CD4-positive, CD25-positive, alpha-beta regulatory T cell (primary cell): ENCODE results near the gene ASB15. TPM values are rescaled to one million over a fixed set of nuclear protein-coding genes. Genes with fewer than 3 reads are reported as not detected.

ENCODE experiments used
- ATAC-seq, 2 donors: fragments of 150-1000 bp; cut with Tn5 transposase; one replicate each; pipeline ENCODE4 v1.10.0; 2021; ENCODE audit warnings: low read depth in 2 of 2, moderate number of reproducible peaks in 2 of 2, moderate library complexity in 1 of 2
- DNase-seq, 3 donors: peaks; one replicate each; pipeline versions ENCODE4 v3.0.0 to v3.0.0-alpha.2; 2012 to 2022; ENCODE audit warnings: mixed read lengths in 1 of 3
- H3K27ac ChIP-seq: one replicate; pipeline ENCODE4 v1.7.0; 2013; ENCODE audit warnings: mild to moderate bottlenecking, low read length; ENCODE audit not compliant: insufficient read depth, poor library complexity, severe bottlenecking
- H3K27me3 ChIP-seq: one replicate; pipeline ENCODE4 v1.7.0; 2013; ENCODE audit warnings: low read length; ENCODE audit not compliant: control insufficient read depth, insufficient read depth
- H3K36me3 ChIP-seq: one replicate; pipeline ENCODE4 v1.7.0; 2013; ENCODE audit warnings: mild to moderate bottlenecking, low read length, moderate library complexity; ENCODE audit not compliant: control insufficient read depth, insufficient read depth
- H3K4me1 ChIP-seq: 2 replicates; pipeline ENCODE4 v1.7.0; 2013; ENCODE audit warnings: mild to moderate bottlenecking, low read length; ENCODE audit not compliant: insufficient read depth, control insufficient read depth, poor library complexity, severe bottlenecking
- H3K4me3 ChIP-seq: one replicate; pipeline ENCODE4 v1.7.0; 2013; ENCODE audit warnings: low read depth, mild to moderate bottlenecking, low read length, moderate library complexity
- H3K9me3 ChIP-seq, 2 experiments: 1 replicate in 1 of 2; 2 replicates in 1 of 2; pipeline ENCODE4 v1.7.0; 2013; ENCODE audit warnings: low read length in 2 of 2, mild to moderate bottlenecking in 1 of 2, moderate library complexity in 1 of 2; ENCODE audit not compliant: control insufficient read depth in 2 of 2
- H3K27ac Mint-ChIP-seq, 3 donors: one replicate each; pipeline ENCODE4 v1.8.0; 2020 to 2022; ENCODE audit warnings: mild to moderate bottlenecking in 3 of 3, mixed read lengths in 3 of 3, moderate library complexity in 2 of 3
- H3K27me3 Mint-ChIP-seq: one replicate; pipeline ENCODE4 v1.8.0; 2022; ENCODE audit warnings: mild to moderate bottlenecking, mixed read lengths
- H3K36me3 Mint-ChIP-seq: one replicate; pipeline ENCODE4 v1.8.0; 2020; ENCODE audit warnings: mixed read lengths
- H3K4me1 Mint-ChIP-seq, 4 donors: one replicate each; pipeline ENCODE4 v1.8.0; 2020 to 2022; ENCODE audit warnings: mixed read lengths in 4 of 4, mild to moderate bottlenecking in 1 of 4
- H3K4me3 Mint-ChIP-seq, 4 donors: one replicate each; pipeline ENCODE4 v1.8.0; 2020 to 2022; ENCODE audit warnings: mild to moderate bottlenecking in 4 of 4, mixed read lengths in 4 of 4, moderate library complexity in 3 of 4
- H3K9me3 Mint-ChIP-seq, 7 donors: one replicate each; pipeline ENCODE4 v1.8.0; 2020 to 2022; ENCODE audit warnings: mixed read lengths in 7 of 7, mild to moderate bottlenecking in 3 of 7, moderate library complexity in 2 of 7
- polyA plus RNA-seq, 4 donors: library from polyadenylated mRNA; unstranded; fragments of 300-500 nt; fragmentation: Illumina TruSeq; gene quantifications; one replicate each; pipeline ENCODE4 v1.2.3, GENCODE V29; 2021
- total RNA-seq: library from RNA; stranded (reverse); gene quantifications from one replicate; pipeline ENCODE4 v1.2.3, GENCODE V29; 2022

The ASB15 gene
- total and polyA plus RNA-seq, 5 donors from 2014 or later, result 0.14 TPM; not detected in 4

DNA sequence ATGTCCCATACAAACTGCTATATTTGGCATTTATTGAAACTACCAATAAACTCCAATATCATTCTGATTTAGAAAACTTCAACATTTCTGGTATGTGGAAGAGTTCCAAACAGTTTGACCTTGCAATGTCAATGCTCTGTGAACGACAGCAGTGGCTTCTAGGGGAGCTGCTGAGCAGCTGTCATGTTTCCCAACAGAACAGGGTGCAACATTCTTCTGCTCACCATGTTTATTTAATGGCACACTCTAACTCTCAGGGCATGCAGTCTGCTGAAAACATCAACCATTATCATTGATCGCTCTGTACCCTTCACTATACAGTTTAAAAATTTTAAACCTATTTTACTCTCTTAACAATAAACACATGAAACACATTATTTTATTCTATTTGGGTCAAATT, 79.9 kb downstream of the ASB15 start:
- no peak overlapping the region for H3K4me3 Mint-ChIP-seq
- no peaks in the 10 kb centered on the region for H3K27me3 Mint-ChIP-seq
- Histone ChIP-seq H3K4me3 (no peak overlapping the region), H3K27ac (no peak overlapping the region), H3K4me1 (no peaks in the 10 kb centered on the region), H3K27me3 (no peaks in the 10 kb centered on the region), H3K36me3 (peaks cover 15% of the 10 kb centered on the region), H3K9me3 (no peaks in the 10 kb centered on the region)
- H3K4me1 Mint-ChIP-seq, result no peaks in the 10 kb centered on the region
- peaks cover 8% of the 10 kb centered on the region for H3K36me3 Mint-ChIP-seq
- ATAC-seq, result no peak
- DNase-seq, result no peak
- H3K27ac Mint-ChIP-seq, result no peak overlapping the region
- no peaks in the 10 kb centered on the region for H3K9me3 Mint-ChIP-seq

DNA sequence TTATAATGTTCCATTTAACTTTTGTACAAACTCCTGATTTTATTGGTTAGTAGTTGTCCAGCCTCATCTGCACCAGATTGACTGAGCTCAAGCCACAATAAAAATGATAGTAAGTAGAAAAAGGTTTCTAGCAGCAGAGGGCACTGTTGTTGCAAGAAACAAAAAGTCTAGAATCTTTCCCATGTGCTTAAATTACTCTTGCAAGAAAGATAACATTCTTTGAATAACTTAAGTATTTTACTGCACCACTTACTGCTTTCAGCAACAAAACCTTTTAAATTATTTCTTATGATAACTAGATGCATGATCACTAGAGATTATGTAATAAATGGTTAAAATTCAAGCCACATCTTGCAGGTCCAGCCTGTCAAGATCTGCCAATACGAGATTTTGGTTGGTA, 81.1 kb downstream of the ASB15 start:
- ATAC-seq (peak; percentile 53 to 60), DNase-seq (peak in 2 of 3 donors; percentile 49 to 74)
- no peak overlapping the region for H3K27ac ChIP-seq
- no peaks in the 10 kb centered on the region for H3K9me3 Mint-ChIP-seq
- peaks cover 14% of the 10 kb centered on the region for H3K36me3 Mint-ChIP-seq
- peaks cover 15% of the 10 kb centered on the region for H3K36me3 ChIP-seq
- H3K9me3 ChIP-seq, result no peaks in the 10 kb centered on the region
- H3K27me3 ChIP-seq, result no peaks in the 10 kb centered on the region
- H3K27me3 Mint-ChIP-seq, result no peaks in the 10 kb centered on the region
- no peak overlapping the region for H3K4me3 Mint-ChIP-seq
- H3K27ac Mint-ChIP-seq, result no peak overlapping the region
- H3K4me1 ChIP-seq, result no peaks in the 10 kb centered on the region
- H3K4me1 Mint-ChIP-seq, result peaks cover 0 to 7% (median under 1%) of the 10 kb centered on the region in 4 donors
- no peak overlapping the region for H3K4me3 ChIP-seq

DNA sequence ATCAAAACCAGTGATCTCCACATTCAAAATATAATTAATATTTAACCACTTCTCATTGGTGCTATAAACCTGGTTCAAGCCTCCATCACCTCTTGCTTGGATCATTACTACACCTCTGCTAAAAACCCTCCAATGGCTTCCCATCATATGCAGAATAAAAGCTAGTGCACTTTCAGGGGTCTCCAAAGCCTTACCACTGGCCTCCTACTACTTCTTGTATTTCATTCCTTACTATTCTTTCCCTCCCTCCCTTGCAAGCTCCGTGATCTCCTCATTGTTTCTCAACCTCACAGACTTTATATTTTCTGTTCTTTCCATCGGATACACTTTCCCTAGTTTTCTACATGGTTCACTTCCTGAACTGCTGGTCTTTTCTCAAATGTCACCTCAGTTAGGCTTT, 85.5 kb downstream of the ASB15 start:
- Histone ChIP-seq H3K27me3 (no peaks in the 10 kb centered on the region), H3K4me3 (no peak overlapping the region), H3K36me3 (peaks cover 27% of the 10 kb centered on the region), H3K9me3 (no peaks in the 10 kb centered on the region), H3K27ac (no peak overlapping the region), H3K4me1 (no peaks in the 10 kb centered on the region)
- Mint-ChIP-seq H3K27ac (peak overlapping the region in 1 of 3 donors; percentile 16), H3K27me3 (no peaks in the 10 kb centered on the region), H3K4me1 (peaks cover 0 to 7% (median under 1%) of the 10 kb centered on the region in 4 donors), H3K9me3 (no peaks in the 10 kb centered on the region), H3K4me3 (no peak overlapping the region), H3K36me3 (peaks cover 26% of the 10 kb centered on the region)
- no peak for DNase-seq
- no peak for ATAC-seq

DNA sequence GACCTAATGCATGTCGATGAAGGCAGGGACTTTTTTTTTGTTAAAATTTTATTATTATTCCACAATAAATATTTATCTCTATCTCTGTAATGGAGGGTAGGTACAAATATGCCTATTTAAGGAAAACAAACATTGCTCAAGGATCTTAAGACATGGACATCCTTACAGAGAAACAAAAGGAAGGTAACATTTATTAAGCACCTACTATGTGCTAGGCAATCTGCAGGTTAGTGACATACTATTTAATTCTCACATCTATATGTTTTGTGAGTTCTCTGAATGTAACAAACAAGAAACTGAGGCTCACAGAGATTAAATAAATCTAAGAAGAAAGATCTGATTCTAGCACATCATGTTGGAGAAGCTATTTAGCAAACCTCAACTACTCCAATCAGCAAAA, 86.1 kb downstream of the ASB15 start:
- no peaks in the 10 kb centered on the region for H3K9me3 Mint-ChIP-seq
- peaks cover 26% of the 10 kb centered on the region for H3K36me3 Mint-ChIP-seq
- H3K4me1 Mint-ChIP-seq, result peaks cover 0 to 7% (median under 1%) of the 10 kb centered on the region in 4 donors
- H3K27ac Mint-ChIP-seq, result peak overlapping the region in 1 of 3 donors; percentile 16
- Histone ChIP-seq H3K4me1 (no peaks in the 10 kb centered on the region), H3K27ac (no peak overlapping the region), H3K9me3 (no peaks in the 10 kb centered on the region), H3K36me3 (peaks cover 29% of the 10 kb centered on the region), H3K27me3 (no peaks in the 10 kb centered on the region), H3K4me3 (no peak overlapping the region)
- no peak overlapping the region for H3K4me3 Mint-ChIP-seq
- DNase-seq (no peak), ATAC-seq (no peak)
- H3K27me3 Mint-ChIP-seq, result no peaks in the 10 kb centered on the region

Other genes starting within 250 kb of the ASB15 start
- not detected for gene IQUB, start 67.2 kb upstream of the ASB15 start, total RNA-seq
- gene IQUB, start 67.2 kb upstream of the ASB15 start, polyA plus RNA-seq, result under 1 TPM in 1 of 4 donors, not detected in 3; 0.15 TPM
- 50.3 TPM for gene NDUFA5, start 44.0 kb upstream of the ASB15 start, total RNA-seq
- 10 to 100 TPM; 72.8 to 89.0 (median 80.6) TPM for gene NDUFA5, start 44.0 kb upstream of the ASB15 start, polyA plus RNA-seq
- gene LMOD2, start 54.0 kb downstream of the ASB15 start, total RNA-seq, result not detected
- under 1 TPM in 3 of 4 donors, not detected in 1; 0.15 to 0.58 (median 0.15) TPM for gene LMOD2, start 54.0 kb downstream of the ASB15 start, polyA plus RNA-seq
- gene WASL, start 147.2 kb downstream of the ASB15 start, total RNA-seq, result 10.2 TPM
- gene WASL, start 147.2 kb downstream of the ASB15 start, polyA plus RNA-seq, result 1 to 10 TPM; 1.4 to 3.3 (median 1.7) TPM
- gene HYAL4, start 243.3 kb downstream of the ASB15 start, total RNA-seq, result not detected
- gene HYAL4, start 243.3 kb downstream of the ASB15 start, polyA plus RNA-seq, result not detected